ENCODE results near the gene KIFC1. TPM values are rescaled to one million over a fixed set of nuclear protein-coding genes. Genes with fewer than 3 reads are reported as not detected.

The KIFC1 gene
- total RNA-seq, 1 experiment from 2014 or later: 123 TPM

- TF ChIP-seq, protein P1, sequence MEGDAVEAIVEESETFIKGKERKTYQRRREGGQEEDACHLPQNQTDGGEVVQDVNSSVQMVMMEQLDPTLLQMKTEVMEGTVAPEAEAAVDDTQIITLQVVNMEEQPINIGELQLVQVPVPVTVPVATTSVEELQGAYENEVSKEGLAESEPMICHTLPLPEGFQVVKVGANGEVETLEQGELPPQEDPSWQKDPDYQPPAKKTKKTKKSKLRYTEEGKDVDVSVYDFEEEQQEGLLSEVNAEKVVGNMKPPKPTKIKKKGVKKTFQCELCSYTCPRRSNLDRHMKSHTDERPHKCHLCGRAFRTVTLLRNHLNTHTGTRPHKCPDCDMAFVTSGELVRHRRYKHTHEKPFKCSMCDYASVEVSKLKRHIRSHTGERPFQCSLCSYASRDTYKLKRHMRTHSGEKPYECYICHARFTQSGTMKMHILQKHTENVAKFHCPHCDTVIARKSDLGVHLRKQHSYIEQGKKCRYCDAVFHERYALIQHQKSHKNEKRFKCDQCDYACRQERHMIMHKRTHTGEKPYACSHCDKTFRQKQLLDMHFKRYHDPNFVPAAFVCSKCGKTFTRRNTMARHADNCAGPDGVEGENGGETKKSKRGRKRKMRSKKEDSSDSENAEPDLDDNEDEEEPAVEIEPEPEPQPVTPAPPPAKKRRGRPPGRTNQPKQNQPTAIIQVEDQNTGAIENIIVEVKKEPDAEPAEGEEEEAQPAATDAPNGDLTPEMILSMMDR (conservative IDR thresholded peaks at IDR 0.05; ENCODE audit: low read depth, low read length): no peak
- no peak for TF ChIP-seq EZH2 (IDR thresholded peaks at IDR 0.05; ENCODE audit: borderline replicate concordance, low read depth, low read length, poor library complexity, severe bottlenecking)
- intact Hi-C loops (cut with micrococcal nuclease; ENCODE audit: unreplicated experiment): loop anchor here (10.0 kb wide), 2 partner anchors 151 to 449 kb away; no protein-coding TSS in a partner anchor
- CTCF ChIA-PET: no interaction called here
- BruUV-seq (replicated peaks): no TSS peak
- no peak overlapping the region for H3K4me3 ChIP-seq (ENCODE audit: low read depth, low read length, poor library complexity, severe bottlenecking)
- POLR2A ChIA-PET (ENCODE audit: low non-redundant PET): no interaction called here
- H3K36me3 ChIP-seq (ENCODE audit: insufficient read depth, low read length, poor library complexity, severe bottlenecking): peaks cover 4% of the 10 kb centered on the region
- no peak overlapping the region for H3K27ac ChIP-seq (ENCODE audit: low read depth, low read length, poor library complexity, severe bottlenecking)
- no peak for DNase-seq (ENCODE audit: low spot score)
- no peaks in the 10 kb centered on the region for H3K9me3 ChIP-seq (ENCODE audit: low read depth, low read length, poor library complexity, severe bottlenecking)
- peaks cover 35% of the 10 kb centered on the region for H3K4me1 ChIP-seq (ENCODE audit: insufficient read depth, low read length, poor library complexity, severe bottlenecking)
- H3K27me3 ChIP-seq (replicated peaks; ENCODE audit: insufficient read depth, low read depth, low read length, poor library complexity): no peaks in the 10 kb centered on the region
These were observed 32.2 kb downstream of the KIFC1 start for GRCh38 chr6:33423777-33424176.

- CTCF ChIA-PET: interaction anchor here (1.0 kb wide), 2 partner anchors 34 to 176 kb away, joined by 3 to 5 read pairs; no protein-coding TSS in a partner anchor
- TSS peak; percentile 95 for BruUV-seq (replicated peaks)
- POLR2A ChIA-PET (ENCODE audit: low non-redundant PET): no interaction called here
- intact Hi-C loops (cut with micrococcal nuclease; ENCODE audit: unreplicated experiment): loop anchor here (5.0 to 10.0 kb wide), 3 partner anchors 128 to 450 kb away; partner anchors contain the start of gene RGL2
- H3K4me3 ChIP-seq (ENCODE audit: low read depth, low read length, poor library complexity, severe bottlenecking): peak overlapping the region; percentile 59
- no peaks in the 10 kb centered on the region for H3K9me3 ChIP-seq (ENCODE audit: low read depth, low read length, poor library complexity, severe bottlenecking)
- TF ChIP-seq EZH2 (IDR thresholded peaks at IDR 0.05; ENCODE audit: borderline replicate concordance, low read depth, low read length, poor library complexity, severe bottlenecking): no peak
- TF ChIP-seq, protein P1 (conservative IDR thresholded peaks at IDR 0.05; ENCODE audit: low read depth, low read length): no peak
- peaks cover 4% of the 10 kb centered on the region for H3K36me3 ChIP-seq (ENCODE audit: insufficient read depth, low read length, poor library complexity, severe bottlenecking)
- no peak for DNase-seq (ENCODE audit: low spot score)
- H3K4me1 ChIP-seq (ENCODE audit: insufficient read depth, low read length, poor library complexity, severe bottlenecking): peaks cover 37% of the 10 kb centered on the region
- H3K27me3 ChIP-seq (replicated peaks; ENCODE audit: insufficient read depth, low read depth, low read length, poor library complexity): no peaks in the 10 kb centered on the region
- H3K27ac ChIP-seq (ENCODE audit: low read depth, low read length, poor library complexity, severe bottlenecking): peak overlapping the region; percentile 90
These were observed 33.4 kb downstream of the KIFC1 start for GRCh38 chr6:33424855-33425667.

DNA sequence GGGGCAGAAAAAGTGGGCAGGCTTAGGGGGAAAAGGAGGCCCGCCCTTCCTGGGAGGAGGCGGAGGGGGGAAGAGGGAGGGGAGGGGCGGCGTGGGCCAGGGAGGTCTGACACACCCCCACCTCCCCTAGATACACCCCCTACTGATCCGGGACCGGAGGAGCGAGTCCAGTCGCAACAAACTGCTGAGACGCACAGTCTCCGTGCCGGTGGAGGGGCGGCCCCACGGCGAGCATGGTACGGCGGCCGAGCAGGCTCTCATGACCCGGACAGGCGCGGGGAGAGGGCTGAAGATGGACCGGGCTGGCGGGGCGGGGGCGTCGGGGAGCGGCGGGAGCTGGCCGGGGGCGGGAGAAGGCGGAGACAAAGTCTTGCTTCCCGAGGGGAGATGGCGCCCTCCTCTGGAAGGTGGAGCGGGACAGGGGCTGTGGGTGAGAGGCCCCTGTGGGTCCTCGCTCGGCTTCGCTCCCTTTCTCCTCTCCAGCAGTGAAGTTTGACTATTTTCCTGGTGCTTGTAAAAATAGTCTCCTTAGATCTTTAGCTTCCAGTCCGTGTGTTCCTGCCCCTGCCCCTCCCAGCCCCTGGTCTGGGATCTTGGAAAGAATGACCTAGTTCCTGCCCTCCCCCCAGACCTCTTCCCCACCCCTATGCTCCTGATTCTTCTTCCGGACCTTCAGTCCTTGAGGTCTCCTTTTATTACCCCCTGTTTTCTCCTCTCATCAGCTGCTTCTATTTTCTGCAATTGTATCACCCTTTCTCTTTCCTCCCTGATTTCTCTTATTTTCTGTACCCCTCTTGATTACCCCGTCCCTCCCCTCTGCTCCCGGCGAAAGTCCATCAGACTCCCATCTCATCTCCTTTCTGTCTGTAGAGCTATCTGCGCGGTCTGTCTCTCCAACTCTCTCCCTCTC is 34.3 kb downstream of the KIFC1 start:
- intact Hi-C loops (cut with micrococcal nuclease; ENCODE audit: unreplicated experiment): loop anchor here (2.0 to 10.0 kb wide), 4 partner anchors 35 to 451 kb away; partner anchors contain the start of genes KIFC1 and RGL2
- Histone ChIP-seq H3K4me1 (ENCODE audit: insufficient read depth, low read length, poor library complexity, severe bottlenecking) (peaks cover 45% of the 10 kb centered on the region), H3K27ac (ENCODE audit: low read depth, low read length, poor library complexity, severe bottlenecking) (peak overlapping the region; percentile 90), H3K9me3 (ENCODE audit: low read depth, low read length, poor library complexity, severe bottlenecking) (no peaks in the 10 kb centered on the region), H3K27me3 (replicated peaks; ENCODE audit: insufficient read depth, low read depth, low read length, poor library complexity) (no peaks in the 10 kb centered on the region), H3K36me3 (ENCODE audit: insufficient read depth, low read length, poor library complexity, severe bottlenecking) (peaks cover 4% of the 10 kb centered on the region), H3K4me3 (ENCODE audit: low read depth, low read length, poor library complexity, severe bottlenecking) (peak overlapping the region; percentile 59)
- CTCF ChIA-PET: interaction anchor here (0.6 to 1.0 kb wide), 5 partner anchors 35 to 177 kb away, joined by 3 to 9 read pairs (median 5); no protein-coding TSS in a partner anchor
- TF ChIP-seq EZH2 (IDR thresholded peaks at IDR 0.05; ENCODE audit: borderline replicate concordance, low read depth, low read length, poor library complexity, severe bottlenecking): no peak
- TF ChIP-seq, protein P1 (conservative IDR thresholded peaks at IDR 0.05; ENCODE audit: low read depth, low read length): peak; percentile 66
- no TSS peak for BruUV-seq (replicated peaks)
- DNase-seq (ENCODE audit: low spot score): peak; percentile 93
- POLR2A ChIA-PET (ENCODE audit: low non-redundant PET): interaction anchor here (0.8 kb wide), 2 partner anchors 16 to 77 kb away, joined by 3 read pairs; no protein-coding TSS in a partner anchor
